ENCODE data around the gene INPP5A. TPM values are rescaled to one million over a fixed set of nuclear protein-coding genes. Genes with fewer than 3 reads are reported as not detected.

Gene INPP5A
- total RNA-seq, 3 donors from 2014 or later, result 26.6 to 50.6 (median 38.7) TPM

DNA sequence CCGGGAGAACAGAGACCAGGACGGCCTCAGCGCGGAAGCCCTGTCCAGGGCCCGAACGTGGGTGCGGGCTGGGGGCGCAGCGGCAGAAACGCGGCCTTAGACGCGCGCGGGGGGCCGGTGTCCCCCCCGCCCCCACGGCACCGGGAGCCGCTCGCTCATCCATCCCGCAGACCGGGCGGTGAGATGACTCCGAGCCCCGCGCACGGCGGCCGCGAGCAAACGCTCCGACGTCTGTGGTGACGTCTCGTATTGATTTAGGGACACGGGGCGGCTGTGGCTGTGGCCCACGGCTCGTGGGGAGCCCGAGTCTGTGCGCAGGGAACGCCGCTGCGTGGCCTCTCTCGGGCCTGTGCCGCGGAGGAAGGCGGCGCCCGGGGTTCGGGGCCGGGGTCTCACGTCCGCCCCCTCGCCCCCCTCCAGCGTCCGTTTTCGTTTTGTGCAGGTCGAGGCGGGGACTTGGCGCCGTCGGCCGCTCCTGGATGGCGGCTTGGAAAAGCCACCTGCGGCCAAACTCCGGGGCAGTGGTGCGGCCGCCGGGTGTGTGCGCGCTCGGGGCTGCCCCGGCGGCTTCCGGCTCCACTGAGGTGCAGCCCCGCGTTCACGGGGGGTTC, 249.4 kb downstream of the INPP5A start:
- Histone ChIP-seq H3K36me3 (no peaks in the 10 kb centered on the region), H3K4me3 (peak overlapping the region in 2 of 3 donors; percentile 10 to 29), H3K27me3 (peaks cover 6 to 81% of the 10 kb centered on the region in 2 donors), H3K9me3 (peaks cover 13% of the 10 kb centered on the region in 2 donors), H3K4me1 (no peaks in the 10 kb centered on the region), H3K27ac (no peak overlapping the region)
- DNase-seq (ENCODE audit: low spot score in 2 of 2), result no peak
- TF ChIP-seq, protein P1, sequence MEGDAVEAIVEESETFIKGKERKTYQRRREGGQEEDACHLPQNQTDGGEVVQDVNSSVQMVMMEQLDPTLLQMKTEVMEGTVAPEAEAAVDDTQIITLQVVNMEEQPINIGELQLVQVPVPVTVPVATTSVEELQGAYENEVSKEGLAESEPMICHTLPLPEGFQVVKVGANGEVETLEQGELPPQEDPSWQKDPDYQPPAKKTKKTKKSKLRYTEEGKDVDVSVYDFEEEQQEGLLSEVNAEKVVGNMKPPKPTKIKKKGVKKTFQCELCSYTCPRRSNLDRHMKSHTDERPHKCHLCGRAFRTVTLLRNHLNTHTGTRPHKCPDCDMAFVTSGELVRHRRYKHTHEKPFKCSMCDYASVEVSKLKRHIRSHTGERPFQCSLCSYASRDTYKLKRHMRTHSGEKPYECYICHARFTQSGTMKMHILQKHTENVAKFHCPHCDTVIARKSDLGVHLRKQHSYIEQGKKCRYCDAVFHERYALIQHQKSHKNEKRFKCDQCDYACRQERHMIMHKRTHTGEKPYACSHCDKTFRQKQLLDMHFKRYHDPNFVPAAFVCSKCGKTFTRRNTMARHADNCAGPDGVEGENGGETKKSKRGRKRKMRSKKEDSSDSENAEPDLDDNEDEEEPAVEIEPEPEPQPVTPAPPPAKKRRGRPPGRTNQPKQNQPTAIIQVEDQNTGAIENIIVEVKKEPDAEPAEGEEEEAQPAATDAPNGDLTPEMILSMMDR (IDR thresholded peaks at IDR 0.05), result no peak
- TF ChIP-seq POLR2AphosphoS5 (IDR thresholded peaks at IDR 0.05), result no peak
- no peak for TF ChIP-seq POLR2A (IDR thresholded peaks at IDR 0.05)
- intact Hi-C loops (cut with DNase I; ENCODE audit: low total_unique reads), result no loop called here

DNA sequence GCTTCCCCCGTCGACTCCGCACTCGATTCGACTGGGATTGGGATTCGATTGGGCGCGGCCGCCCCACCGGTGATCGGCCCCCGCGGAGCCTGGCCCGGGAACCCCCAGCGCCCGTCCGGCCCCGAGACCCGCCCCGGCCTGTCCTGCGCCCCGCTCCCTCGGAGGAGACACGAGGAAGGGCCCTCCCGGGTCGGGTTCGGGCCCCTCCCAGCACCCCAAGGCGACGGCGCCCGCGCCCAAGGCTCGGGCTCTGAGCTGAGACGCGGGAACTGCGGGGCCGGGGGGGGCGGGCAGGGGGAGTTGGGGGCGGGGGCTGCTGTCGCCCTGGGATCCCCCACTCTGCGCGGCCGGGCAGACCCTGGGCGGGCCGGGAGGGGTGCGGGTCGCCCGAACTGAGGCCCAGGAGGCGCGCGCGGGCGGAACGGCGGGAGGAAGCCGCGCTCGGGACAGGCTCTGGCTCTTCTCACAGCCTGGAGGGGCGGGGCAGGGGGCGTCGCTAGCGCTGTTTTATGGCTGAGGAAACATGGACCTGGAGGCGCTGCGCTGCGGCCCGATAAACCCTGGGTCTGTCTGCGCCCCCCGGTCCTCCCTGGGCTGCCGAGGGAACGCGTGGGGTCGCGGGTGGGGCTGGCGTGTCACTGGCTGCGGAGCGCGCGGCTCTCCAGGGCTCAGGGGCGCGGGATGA, 250.1 kb downstream of the INPP5A start:
- peak overlapping the region in 2 of 3 donors; percentile 10 to 29 for H3K4me3 ChIP-seq
- no peak for TF ChIP-seq POLR2A (IDR thresholded peaks at IDR 0.05)
- TF ChIP-seq POLR2AphosphoS5 (IDR thresholded peaks at IDR 0.05), result no peak
- TF ChIP-seq, protein P1 (IDR thresholded peaks at IDR 0.05), result no peak

DNA sequence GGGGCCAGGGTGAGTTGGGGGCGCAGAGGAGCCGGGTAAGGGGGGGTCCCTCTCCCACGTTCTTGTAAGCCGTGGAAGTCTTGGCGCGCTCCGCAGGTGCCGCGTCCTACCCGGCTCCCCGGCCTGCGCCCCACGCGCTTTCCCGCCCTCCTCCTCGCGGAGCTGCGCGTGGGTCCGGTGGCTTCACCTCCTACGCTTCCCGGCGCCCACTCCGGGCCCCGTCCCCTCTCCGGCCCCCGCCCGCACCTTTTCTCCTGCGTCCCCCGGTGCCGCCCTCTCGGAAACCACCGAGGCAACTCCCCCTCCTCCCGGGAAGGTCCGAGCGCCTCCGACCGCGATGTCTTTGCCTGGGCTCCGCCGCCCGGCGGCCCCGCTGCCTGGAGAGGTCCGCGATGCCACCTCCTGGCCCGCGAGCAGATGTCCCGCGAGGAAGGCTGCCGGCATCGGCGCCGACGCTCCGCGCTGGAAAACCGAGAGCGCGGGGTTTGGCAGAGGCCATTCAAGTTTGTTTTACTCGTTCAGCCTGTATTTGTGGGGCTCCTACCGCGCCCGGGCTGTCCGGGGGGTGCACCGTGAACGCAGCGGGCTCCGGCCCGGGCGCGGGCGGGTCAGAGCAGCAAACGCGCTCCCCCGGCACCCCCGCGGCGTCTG, 250.7 kb downstream of the INPP5A start:
- H3K36me3 ChIP-seq, result no peaks in the 10 kb centered on the region
- H3K4me3 ChIP-seq, result peak overlapping the region in 1 of 3 donors; percentile 29
- DNase-seq (ENCODE audit: low spot score in 2 of 2), result no peak
- intact Hi-C loops (cut with DNase I; ENCODE audit: low total_unique reads), result no loop called here
- peaks cover 6 to 88% of the 10 kb centered on the region in 2 donors for H3K27me3 ChIP-seq
- H3K4me1 ChIP-seq, result no peaks in the 10 kb centered on the region
- peaks cover 13% of the 10 kb centered on the region in 2 donors for H3K9me3 ChIP-seq
- TF ChIP-seq POLR2AphosphoS5 (IDR thresholded peaks at IDR 0.05) (no peak), POLR2A (IDR thresholded peaks at IDR 0.05) (no peak)
- TF ChIP-seq, protein P1 (IDR thresholded peaks at IDR 0.05), result no peak
- no peak overlapping the region for H3K27ac ChIP-seq

More for the DNA sequence above, 250.1 kb downstream of the INPP5A start:
- DNase-seq (ENCODE audit: low spot score in 2 of 2), result no peak
- intact Hi-C loops (cut with DNase I; ENCODE audit: low total_unique reads), result no loop called here
- Histone ChIP-seq H3K27me3 (peaks cover 6 to 82% of the 10 kb centered on the region in 2 donors), H3K36me3 (no peaks in the 10 kb centered on the region), H3K4me1 (no peaks in the 10 kb centered on the region), H3K9me3 (peaks cover 13% of the 10 kb centered on the region in 2 donors), H3K27ac (no peak overlapping the region)

DNA sequence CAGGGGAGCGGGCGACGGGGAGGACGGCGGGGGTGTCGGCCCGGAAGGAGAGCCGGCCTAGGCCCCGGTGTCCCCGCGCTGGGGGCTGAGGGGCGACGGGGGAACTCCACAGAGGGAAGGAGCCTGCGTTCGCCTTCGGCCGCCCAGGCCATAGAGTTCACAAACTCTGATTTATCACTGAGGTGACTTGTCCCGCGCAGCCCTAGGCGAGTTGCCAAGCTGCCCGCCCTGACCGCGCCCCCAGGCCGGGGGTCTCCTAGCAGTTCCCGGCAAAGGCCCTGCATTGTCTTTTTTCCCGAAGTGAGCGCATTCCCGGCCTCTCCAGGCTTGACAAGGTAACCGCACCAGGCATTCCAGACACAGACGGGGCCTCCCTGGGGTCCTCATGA, 251.2 kb downstream of the INPP5A start:
- DNase-seq (ENCODE audit: low spot score in 2 of 2), result no peak

More for the DNA sequence above, 251.2 kb downstream of the INPP5A start:
- H3K36me3 ChIP-seq, result no peaks in the 10 kb centered on the region
- H3K4me3 ChIP-seq, result no peak overlapping the region
- peaks cover 10 to 13% of the 10 kb centered on the region in 2 donors for H3K9me3 ChIP-seq
- H3K27me3 ChIP-seq, result peaks cover 6 to 88% of the 10 kb centered on the region in 2 donors
- TF ChIP-seq POLR2A (IDR thresholded peaks at IDR 0.05) (no peak), POLR2AphosphoS5 (IDR thresholded peaks at IDR 0.05) (no peak)
- TF ChIP-seq, protein P1 (IDR thresholded peaks at IDR 0.05), result no peak
- H3K27ac ChIP-seq, result no peak overlapping the region
- no peaks in the 10 kb centered on the region for H3K4me1 ChIP-seq
- intact Hi-C loops (cut with DNase I; ENCODE audit: low total_unique reads), result no loop called here
